ENCODE results near the gene C1QA. TPM values are rescaled to one million over a fixed set of nuclear protein-coding genes. Genes with fewer than 3 reads are reported as not detected.

Gene C1QA
- polyA plus RNA-seq, 1 donor, result 91.7 TPM

DNA sequence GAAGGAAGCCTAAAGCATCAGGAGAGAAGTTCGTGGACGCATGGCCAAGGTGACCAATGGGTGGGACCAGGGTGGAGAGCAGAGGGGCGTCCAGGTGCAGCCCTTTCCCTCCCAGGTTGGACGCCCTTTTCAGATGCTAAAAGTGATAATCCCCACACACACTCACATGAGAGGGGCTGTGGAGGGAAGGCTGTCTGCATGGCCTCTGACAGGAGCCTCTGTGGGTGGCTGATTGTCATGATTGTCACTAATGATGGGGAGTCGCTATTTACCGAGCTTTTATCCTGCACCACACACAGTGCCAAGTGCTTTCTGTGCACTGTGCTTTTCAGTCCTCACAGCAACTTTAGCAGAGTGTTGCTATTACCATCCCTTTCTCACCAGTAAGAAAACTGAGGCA lies 27.1 kb upstream of the C1QA start:
- WGBS (ENCODE audit: insufficient coverage, low lambda C conversion rate), result no CpG with 5 or more reads among the region's 6 CpGs

GRCh38 chr1:22611530-22611947 lies 24.9 kb upstream of the C1QA start:
- no peaks in the 10 kb centered on the region for H3K36me3 ChIP-seq (ENCODE audit: control insufficient read depth, insufficient read depth, low read length)
- no CpG with 5 or more reads among the region's 7 CpGs for WGBS (ENCODE audit: insufficient coverage, low lambda C conversion rate)
- no peaks in the 10 kb centered on the region for H3K9me3 ChIP-seq (ENCODE audit: control insufficient read depth, low read depth, low read length)
- no peaks in the 10 kb centered on the region for H3K4me1 ChIP-seq (ENCODE audit: control insufficient read depth, insufficient read depth, low read length)
- H3K27me3 ChIP-seq (ENCODE audit: control insufficient read depth, insufficient read depth, low read length), result peaks cover 26% of the 10 kb centered on the region
- no peak overlapping the region for H3K27ac ChIP-seq (ENCODE audit: low read length)
- no peak overlapping the region for H3K4me3 ChIP-seq (ENCODE audit: low read length)
- DNase-seq, result peak; percentile 29 to 39

More for the DNA sequence above, 27.1 kb upstream of the C1QA start:
- H3K27ac ChIP-seq (ENCODE audit: low read length), result no peak overlapping the region
- DNase-seq, result no peak
- no peaks in the 10 kb centered on the region for H3K36me3 ChIP-seq (ENCODE audit: control insufficient read depth, insufficient read depth, low read length)
- H3K4me3 ChIP-seq (ENCODE audit: low read length), result no peak overlapping the region
- no peaks in the 10 kb centered on the region for H3K4me1 ChIP-seq (ENCODE audit: control insufficient read depth, insufficient read depth, low read length)
- H3K9me3 ChIP-seq (ENCODE audit: control insufficient read depth, low read depth, low read length), result no peaks in the 10 kb centered on the region
- peaks cover 27% of the 10 kb centered on the region for H3K27me3 ChIP-seq (ENCODE audit: control insufficient read depth, insufficient read depth, low read length)

GRCh38 chr1:22612671-22613571 lies 23.5 kb upstream of the C1QA start:
- Histone ChIP-seq H3K27me3 (ENCODE audit: control insufficient read depth, insufficient read depth, low read length) (peaks cover 35% of the 10 kb centered on the region), H3K4me1 (ENCODE audit: control insufficient read depth, insufficient read depth, low read length) (no peaks in the 10 kb centered on the region), H3K27ac (ENCODE audit: low read length) (no peak overlapping the region), H3K4me3 (ENCODE audit: low read length) (no peak overlapping the region), H3K9me3 (ENCODE audit: control insufficient read depth, low read depth, low read length) (no peaks in the 10 kb centered on the region), H3K36me3 (ENCODE audit: control insufficient read depth, insufficient read depth, low read length) (no peaks in the 10 kb centered on the region)
- no CpG with 5 or more reads among the region's 12 CpGs for WGBS (ENCODE audit: insufficient coverage, low lambda C conversion rate)
- DNase-seq, result no peak

DNA sequence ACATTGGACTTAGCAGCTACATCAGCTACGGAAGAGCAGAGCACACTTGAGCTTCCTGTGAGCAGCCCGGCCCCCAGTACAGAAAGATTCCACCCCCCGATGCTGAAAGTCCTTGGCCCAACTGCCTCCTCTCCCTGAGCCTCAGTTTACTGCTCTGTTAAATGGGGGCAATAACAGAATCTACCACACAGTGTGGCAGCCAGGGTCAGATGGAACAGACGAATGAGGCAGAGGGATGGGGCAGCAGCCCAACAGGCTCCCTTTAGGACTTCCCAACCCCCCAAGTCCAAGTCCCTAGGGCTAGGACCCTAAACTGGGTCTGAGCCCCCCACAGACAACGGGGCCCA lies 22.9 kb upstream of the C1QA start:
- no CpG with 5 or more reads among the region's 5 CpGs for WGBS (ENCODE audit: insufficient coverage, low lambda C conversion rate)
- peaks cover 35% of the 10 kb centered on the region for H3K27me3 ChIP-seq (ENCODE audit: control insufficient read depth, insufficient read depth, low read length)
- no peak overlapping the region for H3K4me3 ChIP-seq (ENCODE audit: low read length)
- DNase-seq, result no peak
- no peaks in the 10 kb centered on the region for H3K36me3 ChIP-seq (ENCODE audit: control insufficient read depth, insufficient read depth, low read length)
- no peaks in the 10 kb centered on the region for H3K4me1 ChIP-seq (ENCODE audit: control insufficient read depth, insufficient read depth, low read length)
- no peaks in the 10 kb centered on the region for H3K9me3 ChIP-seq (ENCODE audit: control insufficient read depth, low read depth, low read length)
- H3K27ac ChIP-seq (ENCODE audit: low read length), result no peak overlapping the region

DNA sequence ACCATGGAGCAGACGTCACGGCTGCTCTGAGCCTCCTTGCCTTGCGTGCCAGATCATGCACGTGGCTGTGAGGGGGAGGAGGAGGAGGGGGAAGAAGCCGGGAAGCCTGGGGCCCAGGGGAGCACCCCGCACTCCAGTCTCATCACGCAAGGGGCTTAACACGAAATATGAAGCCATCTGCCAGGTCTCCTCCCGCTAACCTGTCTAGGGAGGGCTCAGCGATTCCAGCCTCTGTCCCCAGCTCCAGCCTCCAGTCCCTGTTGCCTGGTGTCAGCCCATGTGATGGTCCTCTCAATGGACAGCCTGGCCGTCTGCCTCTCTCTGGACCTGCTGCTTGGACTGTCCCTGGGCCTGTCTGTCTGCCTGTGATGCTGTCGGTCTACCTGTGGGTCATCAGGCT lies 22.5 kb upstream of the C1QA start:
- Histone ChIP-seq H3K36me3 (ENCODE audit: control insufficient read depth, insufficient read depth, low read length) (no peaks in the 10 kb centered on the region), H3K4me3 (ENCODE audit: low read length) (no peak overlapping the region), H3K27me3 (ENCODE audit: control insufficient read depth, insufficient read depth, low read length) (peaks cover 39% of the 10 kb centered on the region), H3K27ac (ENCODE audit: low read length) (no peak overlapping the region), H3K9me3 (ENCODE audit: control insufficient read depth, low read depth, low read length) (no peaks in the 10 kb centered on the region), H3K4me1 (ENCODE audit: control insufficient read depth, insufficient read depth, low read length) (no peaks in the 10 kb centered on the region)
- DNase-seq, result no peak
- no CpG with 5 or more reads among the region's 12 CpGs for WGBS (ENCODE audit: insufficient coverage, low lambda C conversion rate)

- Histone ChIP-seq H3K27me3 (ENCODE audit: control insufficient read depth, insufficient read depth, low read length) (peaks cover 42% of the 10 kb centered on the region), H3K4me1 (ENCODE audit: control insufficient read depth, insufficient read depth, low read length) (no peaks in the 10 kb centered on the region), H3K36me3 (ENCODE audit: control insufficient read depth, insufficient read depth, low read length) (no peaks in the 10 kb centered on the region), H3K9me3 (ENCODE audit: control insufficient read depth, low read depth, low read length) (no peaks in the 10 kb centered on the region), H3K27ac (ENCODE audit: low read length) (no peak overlapping the region), H3K4me3 (ENCODE audit: low read length) (no peak overlapping the region)
- WGBS (ENCODE audit: insufficient coverage, low lambda C conversion rate), result no CpG with 5 or more reads among the region's 2 CpGs
- DNase-seq, result no peak
Observed at GRCh38 chr1:22615886-22616285, 20.5 kb upstream of the C1QA start.

DNA sequence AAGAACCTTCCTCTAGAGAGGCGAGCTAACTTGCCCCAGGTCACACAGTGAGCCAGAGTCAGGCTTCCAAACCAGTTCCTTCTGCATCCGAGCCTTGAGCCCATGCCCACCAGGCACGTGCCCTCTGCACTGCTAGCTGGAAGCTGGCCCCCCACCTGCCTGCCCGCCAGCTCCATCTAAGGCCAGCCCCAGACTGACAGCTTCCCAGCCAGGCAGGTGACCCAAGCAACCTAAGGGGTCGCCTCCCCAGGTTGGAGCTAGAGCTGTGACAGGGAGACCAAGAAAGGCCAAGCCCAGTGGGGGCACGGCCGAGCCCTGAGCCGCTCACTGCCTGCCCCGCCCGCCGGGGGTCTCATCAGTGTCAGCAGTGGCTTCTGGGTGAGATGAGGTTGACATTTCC lies 19.9 kb upstream of the C1QA start:
- H3K36me3 ChIP-seq (ENCODE audit: control insufficient read depth, insufficient read depth, low read length), result no peaks in the 10 kb centered on the region
- H3K27me3 ChIP-seq (ENCODE audit: control insufficient read depth, insufficient read depth, low read length), result peaks cover 42% of the 10 kb centered on the region
- H3K9me3 ChIP-seq (ENCODE audit: control insufficient read depth, low read depth, low read length), result no peaks in the 10 kb centered on the region
- no peak overlapping the region for H3K4me3 ChIP-seq (ENCODE audit: low read length)
- H3K27ac ChIP-seq (ENCODE audit: low read length), result no peak overlapping the region
- WGBS (ENCODE audit: insufficient coverage, low lambda C conversion rate), result no CpG with 5 or more reads among the region's 11 CpGs
- no peaks in the 10 kb centered on the region for H3K4me1 ChIP-seq (ENCODE audit: control insufficient read depth, insufficient read depth, low read length)
- DNase-seq, result no peak

DNA sequence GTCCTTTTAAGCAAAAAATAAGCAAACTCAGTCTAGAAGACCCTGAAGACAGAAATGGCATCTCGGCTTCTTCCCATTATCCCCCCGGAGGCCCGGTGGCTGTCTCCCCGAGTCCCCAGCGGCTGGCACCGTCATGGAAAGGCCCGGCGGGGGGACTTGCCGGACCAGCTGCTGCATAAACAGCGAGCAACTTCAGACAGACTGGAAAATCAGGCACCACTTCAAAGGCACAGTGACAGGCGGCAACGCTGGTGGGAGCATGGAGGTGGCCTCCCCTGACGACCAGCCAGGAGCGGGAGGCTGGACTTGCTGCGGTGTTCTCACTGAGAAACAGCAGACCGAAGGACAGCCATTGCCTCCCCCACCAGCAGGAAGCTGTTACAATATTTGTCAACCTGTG lies 18.4 kb upstream of the C1QA start:
- H3K27ac ChIP-seq (ENCODE audit: low read length), result no peak overlapping the region
- no CpG with 5 or more reads among the region's 16 CpGs for WGBS (ENCODE audit: insufficient coverage, low lambda C conversion rate)
- DNase-seq, result no peak
- H3K4me3 ChIP-seq (ENCODE audit: low read length), result no peak overlapping the region
- H3K27me3 ChIP-seq (ENCODE audit: control insufficient read depth, insufficient read depth, low read length), result peaks cover 46% of the 10 kb centered on the region
- no peaks in the 10 kb centered on the region for H3K4me1 ChIP-seq (ENCODE audit: control insufficient read depth, insufficient read depth, low read length)
- H3K9me3 ChIP-seq (ENCODE audit: control insufficient read depth, low read depth, low read length), result no peaks in the 10 kb centered on the region
- H3K36me3 ChIP-seq (ENCODE audit: control insufficient read depth, insufficient read depth, low read length), result no peaks in the 10 kb centered on the region

DNA sequence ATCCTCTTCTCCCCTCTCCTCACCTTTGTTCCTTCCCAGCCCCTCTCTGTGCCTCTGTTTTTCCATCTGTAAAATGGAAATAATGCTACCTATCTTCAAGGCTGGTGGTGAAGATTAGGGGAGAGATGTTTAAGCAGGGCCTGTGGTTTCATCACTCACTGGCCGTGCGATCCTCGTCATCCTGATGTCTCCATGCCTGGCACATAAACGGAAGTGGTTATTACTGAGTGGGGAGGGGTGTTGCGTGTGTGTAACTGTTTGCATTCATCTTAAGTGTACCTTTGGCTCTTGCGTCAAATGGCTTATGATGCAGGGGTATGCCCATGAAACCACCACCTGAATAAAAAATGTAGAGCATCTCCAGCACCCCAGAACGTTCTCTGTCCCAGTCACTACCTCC lies 17.2 kb upstream of the C1QA start:
- no peaks in the 10 kb centered on the region for H3K4me1 ChIP-seq (ENCODE audit: control insufficient read depth, insufficient read depth, low read length)
- no CpG with 5 or more reads among the region's 7 CpGs for WGBS (ENCODE audit: insufficient coverage, low lambda C conversion rate)

GRCh38 chr1:22619798-22620197 lies 16.6 kb upstream of the C1QA start:
- DNase-seq, result no peak
- WGBS (ENCODE audit: insufficient coverage, low lambda C conversion rate), result no CpG with 5 or more reads among the region's 12 CpGs
- Histone ChIP-seq H3K4me1 (ENCODE audit: control insufficient read depth, insufficient read depth, low read length) (no peaks in the 10 kb centered on the region), H3K9me3 (ENCODE audit: control insufficient read depth, low read depth, low read length) (no peaks in the 10 kb centered on the region), H3K4me3 (ENCODE audit: low read length) (no peak overlapping the region), H3K36me3 (ENCODE audit: control insufficient read depth, insufficient read depth, low read length) (no peaks in the 10 kb centered on the region), H3K27ac (ENCODE audit: low read length) (no peak overlapping the region), H3K27me3 (ENCODE audit: control insufficient read depth, insufficient read depth, low read length) (peaks cover 44% of the 10 kb centered on the region)

More for the DNA sequence above, 17.2 kb upstream of the C1QA start:
- Histone ChIP-seq H3K36me3 (ENCODE audit: control insufficient read depth, insufficient read depth, low read length) (no peaks in the 10 kb centered on the region), H3K27ac (ENCODE audit: low read length) (no peak overlapping the region), H3K27me3 (ENCODE audit: control insufficient read depth, insufficient read depth, low read length) (peaks cover 46% of the 10 kb centered on the region), H3K4me3 (ENCODE audit: low read length) (no peak overlapping the region), H3K9me3 (ENCODE audit: control insufficient read depth, low read depth, low read length) (no peaks in the 10 kb centered on the region)
- no peak for DNase-seq

DNA sequence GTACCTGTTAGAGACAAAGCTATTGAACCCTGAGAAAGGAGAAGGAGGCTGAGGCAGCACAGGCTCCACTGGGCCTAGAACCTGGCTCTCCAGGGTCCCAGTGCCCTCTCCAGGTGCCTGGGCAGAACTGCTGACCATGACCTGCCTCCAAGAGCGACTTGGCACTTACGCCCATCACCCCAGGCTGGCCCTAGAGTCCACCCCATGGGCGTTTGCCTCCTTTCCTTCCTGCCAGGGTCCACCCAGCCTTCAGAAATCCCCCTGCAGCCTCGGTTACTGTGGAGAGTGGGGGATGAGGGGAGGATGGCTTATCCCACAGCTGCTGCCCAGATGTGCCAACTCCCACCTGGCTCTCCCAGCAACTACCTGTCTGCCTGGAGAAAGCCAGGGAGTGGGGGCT lies 14.7 kb upstream of the C1QA start:
- WGBS (ENCODE audit: insufficient coverage, low lambda C conversion rate), result no CpG with 5 or more reads among the region's 4 CpGs

More for the DNA sequence above, 14.7 kb upstream of the C1QA start:
- Histone ChIP-seq H3K36me3 (ENCODE audit: control insufficient read depth, insufficient read depth, low read length) (no peaks in the 10 kb centered on the region), H3K4me1 (ENCODE audit: control insufficient read depth, insufficient read depth, low read length) (no peaks in the 10 kb centered on the region), H3K9me3 (ENCODE audit: control insufficient read depth, low read depth, low read length) (no peaks in the 10 kb centered on the region), H3K27ac (ENCODE audit: low read length) (no peak overlapping the region), H3K4me3 (ENCODE audit: low read length) (no peak overlapping the region), H3K27me3 (ENCODE audit: control insufficient read depth, insufficient read depth, low read length) (peaks cover 47% of the 10 kb centered on the region)
- no peak for DNase-seq
